Loucy (cell line): ENCODE results near the gene CORO2B.

Experiments
- EZH2phosphoT487 ChIP-seq: fragments of 200-600 bp; IDR thresholded peaks from 2 replicates; pipeline ENCODE4 v1.6.1; 2018; ENCODE audit warnings: antibody characterized with exemption, mild to moderate bottlenecking, moderate library complexity, borderline replicate concordance
- TF ChIP-seq, protein P1 (sequence below): fragments of 200-600 bp; sonication (generic); conservative IDR thresholded peaks from 2 replicates; pipeline ENCODE4 v1.5.1; 2014; ENCODE audit warnings: mild to moderate bottlenecking, antibody characterized with exemption, low read length

DNA sequence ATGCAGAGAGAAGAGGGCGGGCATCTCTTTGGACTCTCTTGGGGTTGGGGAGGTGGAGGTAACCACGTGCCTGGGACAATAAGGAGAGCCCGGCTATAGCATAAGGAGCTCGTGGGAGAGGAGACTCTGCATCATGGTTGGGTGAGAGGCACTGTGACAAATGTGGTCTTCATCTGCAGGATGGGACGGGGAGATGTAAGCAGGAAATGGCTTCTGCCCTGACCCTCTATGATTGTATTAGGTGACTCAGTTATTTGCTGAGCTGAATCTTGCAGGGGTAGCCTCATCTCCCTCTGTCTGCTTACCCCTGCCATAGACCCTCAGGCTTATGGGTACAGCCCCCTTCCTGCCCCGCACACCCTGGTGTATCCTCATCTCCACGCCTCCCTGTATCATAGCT, 48.7 kb downstream of the CORO2B start:
- TF ChIP-seq, protein P1, sequence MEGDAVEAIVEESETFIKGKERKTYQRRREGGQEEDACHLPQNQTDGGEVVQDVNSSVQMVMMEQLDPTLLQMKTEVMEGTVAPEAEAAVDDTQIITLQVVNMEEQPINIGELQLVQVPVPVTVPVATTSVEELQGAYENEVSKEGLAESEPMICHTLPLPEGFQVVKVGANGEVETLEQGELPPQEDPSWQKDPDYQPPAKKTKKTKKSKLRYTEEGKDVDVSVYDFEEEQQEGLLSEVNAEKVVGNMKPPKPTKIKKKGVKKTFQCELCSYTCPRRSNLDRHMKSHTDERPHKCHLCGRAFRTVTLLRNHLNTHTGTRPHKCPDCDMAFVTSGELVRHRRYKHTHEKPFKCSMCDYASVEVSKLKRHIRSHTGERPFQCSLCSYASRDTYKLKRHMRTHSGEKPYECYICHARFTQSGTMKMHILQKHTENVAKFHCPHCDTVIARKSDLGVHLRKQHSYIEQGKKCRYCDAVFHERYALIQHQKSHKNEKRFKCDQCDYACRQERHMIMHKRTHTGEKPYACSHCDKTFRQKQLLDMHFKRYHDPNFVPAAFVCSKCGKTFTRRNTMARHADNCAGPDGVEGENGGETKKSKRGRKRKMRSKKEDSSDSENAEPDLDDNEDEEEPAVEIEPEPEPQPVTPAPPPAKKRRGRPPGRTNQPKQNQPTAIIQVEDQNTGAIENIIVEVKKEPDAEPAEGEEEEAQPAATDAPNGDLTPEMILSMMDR: no peak
- TF ChIP-seq EZH2phosphoT487: no peak
